ENCODE data around the gene CD3G. TPM values are rescaled to one million over a fixed set of nuclear protein-coding genes. Genes with fewer than 3 reads are reported as not detected.

Gene CD3G
- total and polyA plus RNA-seq, 2 of the 4 experiments (the other 2 are of a cell fraction): not detected

- POLR2A ChIA-PET (ENCODE audit: unreplicated experiment): no interaction called here
- H2BK5ac ChIP-seq (ENCODE audit: low read depth, low read length, poor library complexity, severe bottlenecking): no peak overlapping the region
- dilution Hi-C loops (cut with HindIII; ENCODE audit: low sequenced_read_pairs, unreplicated experiment): no loop called here
These were observed 42.4 kb upstream of the CD3G start for GRCh38 chr11:118301600-118302195.

More at GRCh38 chr11:118301600-118302195, 42.4 kb upstream of the CD3G start:
- Histone ChIP-seq H3K4me2 (ENCODE audit: low read depth, low read length) (no peak overlapping the region), H3K4me3 (ENCODE audit: insufficient read depth, low read depth, low read length) (no peak overlapping the region), H2AK9ac (replicated peaks; ENCODE audit: low read depth, low read length, poor library complexity) (no peak overlapping the region), H2AFZ (replicated peaks; ENCODE audit: low read length, poor library complexity) (no peak overlapping the region), H3K9me1 (ENCODE audit: insufficient read depth, low read length) (no peaks in the 10 kb centered on the region), H4K8ac (ENCODE audit: low read depth in 2 of 2, low read length in 2 of 2) (no peak overlapping the region), H2BK120ac (ENCODE audit: low read depth, low read length) (no peak overlapping the region), H4K91ac (ENCODE audit: insufficient read depth, low read depth, low read length) (no peak overlapping the region), H3K56ac (ENCODE audit: extremely low read depth, insufficient read depth, low read length) (no peak overlapping the region), H2BK20ac (ENCODE audit: low read depth, low read length) (no peak overlapping the region), H3K14ac (replicated peaks; ENCODE audit: low read depth, low read length) (no peak overlapping the region), H2BK15ac (ENCODE audit: low read depth, low read length) (no peak overlapping the region), H3K79me1 (ENCODE audit: low read depth in 1 of 2, low read length in 2 of 2) (no peaks in the 10 kb centered on the region), H3K9me3 (ENCODE audit: control insufficient read depth, insufficient read depth, low read length) (no peaks in the 10 kb centered on the region), H3K23ac (ENCODE audit: low read depth, low read length) (no peak overlapping the region), H3K9ac (ENCODE audit: low read depth, low read length) (no peak overlapping the region), H3K36me3 (ENCODE audit: control insufficient read depth, insufficient read depth, low read length) (no peaks in the 10 kb centered on the region), H3K4ac (ENCODE audit: low read depth, low read length) (no peak overlapping the region), H3K4me1 (ENCODE audit: control insufficient read depth, insufficient read depth, low read length) (no peaks in the 10 kb centered on the region), H2AK5ac (ENCODE audit: low read depth, low read length) (no peak overlapping the region), H3K27me3 (ENCODE audit: control insufficient read depth, insufficient read depth, low read length) (peaks cover 12% of the 10 kb centered on the region), H3K18ac (ENCODE audit: low read depth, low read length) (no peak overlapping the region), H3K27ac (ENCODE audit: insufficient read depth, low read length) (no peak overlapping the region), H4K20me1 (ENCODE audit: insufficient read depth, low read length) (no peaks in the 10 kb centered on the region), H4K5ac (ENCODE audit: low read depth, low read length) (no peak overlapping the region)
- BruUV-seq (replicated peaks): no TSS peak
- no peak for TF ChIP-seq POLR2A (IDR thresholded peaks at IDR 0.05; ENCODE audit: low read depth, low read length)
- TF ChIP-seq BHLHE40 (IDR thresholded peaks at IDR 0.05; ENCODE audit: low read depth, low read length): no peak
- no peak for TF ChIP-seq SMC3 (IDR thresholded peaks at IDR 0.05; ENCODE audit: low read depth, low read length)
- no peak for TF ChIP-seq RCOR1 (IDR thresholded peaks at IDR 0.05; ENCODE audit: insufficient replicate concordance, low read length)
- no peak for TF ChIP-seq CEBPB (IDR thresholded peaks at IDR 0.05; ENCODE audit: low read depth, low read length)
- intact Hi-C loops (cut with micrococcal nuclease) (no loop called here), in situ Hi-C loops (cut with MboI; ENCODE audit: low sequenced_read_pairs) (no loop called here)
- CTCF ChIA-PET: no interaction called here
- ATAC-seq (ENCODE audit: low read depth) (no peak), DNase-seq (no peak)
- 45% methylated on average over 5 of the region's 8 CpGs; no CpG with 5 or more reads in 1 of the 2 experiments for WGBS, 2 experiments (ENCODE audit: extremely low coverage in 2 of 2, insufficient read length in 1 of 2)

All from IMR-90 (cell line).